ENCODE measurements around the gene MOB2. TPM values are rescaled to one million over a fixed set of nuclear protein-coding genes. Genes with fewer than 3 reads are reported as not detected.

MOB2 gene
- total RNA-seq, 1 donor from 2014 or later, result 49.5 TPM

- TF ChIP-seq CTCF (IDR thresholded peaks at IDR 0.05; ENCODE audit: borderline replicate concordance), result no peak
- DNase-seq, result peak; percentile 11
These were observed 4.6 kb downstream of the MOB2 start for GRCh38 chr11:1481861-1482441.

GRCh38 chr11:1481483-1481825 is 5.1 kb downstream of the MOB2 start:
- no peaks in the 10 kb centered on the region for H3K27me3 ChIP-seq (ENCODE audit: low read depth)
- no peak for DNase-seq
- peaks cover 43% of the 10 kb centered on the region for H3K36me3 ChIP-seq
- H3K4me3 ChIP-seq, result no peak overlapping the region
- peaks cover 80% of the 10 kb centered on the region for H3K4me1 ChIP-seq
- TF ChIP-seq CTCF (IDR thresholded peaks at IDR 0.05; ENCODE audit: borderline replicate concordance), result no peak
- H3K27ac ChIP-seq (replicated peaks), result peak overlapping the region; percentile 36
- H3K9me3 ChIP-seq (replicated peaks), result no peaks in the 10 kb centered on the region
- intact Hi-C loops (cut with micrococcal nuclease), result no loop called here

More at GRCh38 chr11:1481861-1482441, 4.6 kb downstream of the MOB2 start:
- no peak overlapping the region for H3K4me3 ChIP-seq
- H3K27me3 ChIP-seq (ENCODE audit: low read depth), result no peaks in the 10 kb centered on the region
- H3K9me3 ChIP-seq (replicated peaks), result no peaks in the 10 kb centered on the region
- peak overlapping the region; percentile 36 for H3K27ac ChIP-seq (replicated peaks)
- peaks cover 85% of the 10 kb centered on the region for H3K4me1 ChIP-seq
- peaks cover 38% of the 10 kb centered on the region for H3K36me3 ChIP-seq
- intact Hi-C loops (cut with micrococcal nuclease), result no loop called here

GRCh38 chr11:1480555-1481482 is 5.8 kb downstream of the MOB2 start:
- peaks cover 49% of the 10 kb centered on the region for H3K36me3 ChIP-seq
- peaks cover 74% of the 10 kb centered on the region for H3K4me1 ChIP-seq
- no peaks in the 10 kb centered on the region for H3K27me3 ChIP-seq (ENCODE audit: low read depth)
- no peaks in the 10 kb centered on the region for H3K9me3 ChIP-seq (replicated peaks)
- no peak overlapping the region for H3K27ac ChIP-seq (replicated peaks)
- H3K4me3 ChIP-seq, result no peak overlapping the region
- intact Hi-C loops (cut with micrococcal nuclease), result no loop called here
- peak; percentile 12 for DNase-seq
- no peak for TF ChIP-seq CTCF (IDR thresholded peaks at IDR 0.05; ENCODE audit: borderline replicate concordance)

- H3K27ac ChIP-seq (replicated peaks), result no peak overlapping the region
These were observed 6.4 kb downstream of the MOB2 start for GRCh38 chr11:1480191-1480554.

GRCh38 chr11:1479678-1480118 is 6.9 kb downstream of the MOB2 start:
- Histone ChIP-seq H3K27ac (replicated peaks) (no peak overlapping the region), H3K27me3 (ENCODE audit: low read depth) (no peaks in the 10 kb centered on the region), H3K9me3 (replicated peaks) (no peaks in the 10 kb centered on the region), H3K4me3 (no peak overlapping the region), H3K4me1 (peaks cover 63% of the 10 kb centered on the region), H3K36me3 (peaks cover 61% of the 10 kb centered on the region)
- TF ChIP-seq CTCF (IDR thresholded peaks at IDR 0.05; ENCODE audit: borderline replicate concordance), result no peak
- intact Hi-C loops (cut with micrococcal nuclease), result no loop called here
- peak; percentile 2 for DNase-seq

More at GRCh38 chr11:1480191-1480554, 6.4 kb downstream of the MOB2 start:
- peaks cover 67% of the 10 kb centered on the region for H3K4me1 ChIP-seq
- no peak for DNase-seq
- H3K36me3 ChIP-seq, result peaks cover 56% of the 10 kb centered on the region
- no peaks in the 10 kb centered on the region for H3K9me3 ChIP-seq (replicated peaks)
- intact Hi-C loops (cut with micrococcal nuclease), result no loop called here
- no peak overlapping the region for H3K4me3 ChIP-seq
- H3K27me3 ChIP-seq (ENCODE audit: low read depth), result no peaks in the 10 kb centered on the region
- TF ChIP-seq CTCF (IDR thresholded peaks at IDR 0.05; ENCODE audit: borderline replicate concordance), result no peak
